Parathyroid adenoma (tissue), 2 donors: ENCODE measurements around the gene C18orf54.
"Not testable (repeated sequence)": the region's sequence is repeated elsewhere in the genome, so short reads cannot be mapped to it uniquely, and the experiment has no call there.

Source experiments
- H2AFZ ChIP-seq: fragments of 300-600 bp; sonication (generic); one replicate; pipeline ENCODE4 v1.7.0; 2017; ENCODE audit warnings: antibody characterized with exemption, mild to moderate bottlenecking
- H3K27ac ChIP-seq: fragments of 300-600 bp; sonication (generic); one replicate; pipeline ENCODE4 v1.7.0; 2017
- H3K27me3 ChIP-seq: fragments of 300-600 bp; sonication (generic); one replicate; pipeline ENCODE4 v1.7.0; 2017; ENCODE audit warnings: low read length; ENCODE audit not compliant: control insufficient read depth, insufficient read depth
- H3K36me3 ChIP-seq: fragments of 300-600 bp; sonication (generic); one replicate; pipeline ENCODE4 v1.7.0; 2017; ENCODE audit warnings: low read length; ENCODE audit not compliant: control insufficient read depth, insufficient read depth
- H3K4me1 ChIP-seq: fragments of 300-600 bp; sonication (generic); one replicate; pipeline ENCODE4 v1.7.0; 2017; ENCODE audit warnings: control low read depth
- H3K4me2 ChIP-seq: fragments of 300-600 bp; sonication (generic); one replicate; pipeline ENCODE4 v1.7.0; 2017; ENCODE audit warnings: low read length
- H3K4me3 ChIP-seq: fragments of 300-600 bp; sonication (generic); one replicate; pipeline ENCODE4 v1.7.0; 2017; ENCODE audit warnings: low read depth, low read length
- H3K79me2 ChIP-seq: fragments of 300-600 bp; sonication (generic); one replicate; pipeline ENCODE4 v1.7.0; 2017; ENCODE audit warnings: control low read depth
- H3K9ac ChIP-seq: fragments of 300-600 bp; sonication (generic); one replicate; pipeline ENCODE4 v1.7.0; 2017; ENCODE audit warnings: mild to moderate bottlenecking
- H3K9me3 ChIP-seq: fragments of 300-600 bp; sonication (generic); one replicate; pipeline ENCODE4 v1.7.0; 2017; ENCODE audit warnings: low read length; ENCODE audit not compliant: control insufficient read depth
- TF ChIP-seq, protein P1 (sequence below): fragments of 300-600 bp; sonication (generic); IDR thresholded peaks from one replicate; pipeline ENCODE4 v1.7.0; 2017; ENCODE audit warnings: antibody characterized with exemption, mild to moderate bottlenecking
- donor health status: primary hyperparathyroidism.

Gene C18orf54

DNA sequence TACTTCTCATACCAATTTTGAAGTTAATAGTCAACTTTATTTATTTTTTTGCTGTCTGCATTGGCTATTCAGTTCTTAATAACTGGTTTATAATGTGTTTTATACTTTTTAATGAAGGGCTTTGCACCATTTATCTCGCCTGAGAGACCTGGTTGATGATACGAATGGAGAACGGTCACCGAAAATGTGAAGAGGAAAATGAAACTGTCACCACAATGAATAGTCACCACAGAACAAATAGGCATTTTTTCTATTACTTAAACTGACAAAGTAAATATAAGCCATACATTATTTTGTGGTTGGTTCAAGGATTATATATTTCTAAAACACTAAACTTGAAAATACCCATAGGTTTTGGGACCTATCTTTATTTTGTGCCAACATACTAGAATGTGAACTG, 20.4 kb downstream of the C18orf54 start:
- Histone ChIP-seq H3K4me3 (no peak overlapping the region), H3K79me2 (no peaks in the 10 kb centered on the region), H2AFZ (no peak overlapping the region), H3K9me3 (no peaks in the 10 kb centered on the region), H3K4me2 (no peak overlapping the region), H3K27me3 (no peaks in the 10 kb centered on the region), H3K36me3 (no peaks in the 10 kb centered on the region), H3K27ac (no peak overlapping the region), H3K9ac (no peak overlapping the region), H3K4me1 (no peaks in the 10 kb centered on the region)
- TF ChIP-seq, protein P1, sequence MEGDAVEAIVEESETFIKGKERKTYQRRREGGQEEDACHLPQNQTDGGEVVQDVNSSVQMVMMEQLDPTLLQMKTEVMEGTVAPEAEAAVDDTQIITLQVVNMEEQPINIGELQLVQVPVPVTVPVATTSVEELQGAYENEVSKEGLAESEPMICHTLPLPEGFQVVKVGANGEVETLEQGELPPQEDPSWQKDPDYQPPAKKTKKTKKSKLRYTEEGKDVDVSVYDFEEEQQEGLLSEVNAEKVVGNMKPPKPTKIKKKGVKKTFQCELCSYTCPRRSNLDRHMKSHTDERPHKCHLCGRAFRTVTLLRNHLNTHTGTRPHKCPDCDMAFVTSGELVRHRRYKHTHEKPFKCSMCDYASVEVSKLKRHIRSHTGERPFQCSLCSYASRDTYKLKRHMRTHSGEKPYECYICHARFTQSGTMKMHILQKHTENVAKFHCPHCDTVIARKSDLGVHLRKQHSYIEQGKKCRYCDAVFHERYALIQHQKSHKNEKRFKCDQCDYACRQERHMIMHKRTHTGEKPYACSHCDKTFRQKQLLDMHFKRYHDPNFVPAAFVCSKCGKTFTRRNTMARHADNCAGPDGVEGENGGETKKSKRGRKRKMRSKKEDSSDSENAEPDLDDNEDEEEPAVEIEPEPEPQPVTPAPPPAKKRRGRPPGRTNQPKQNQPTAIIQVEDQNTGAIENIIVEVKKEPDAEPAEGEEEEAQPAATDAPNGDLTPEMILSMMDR = no peak

DNA sequence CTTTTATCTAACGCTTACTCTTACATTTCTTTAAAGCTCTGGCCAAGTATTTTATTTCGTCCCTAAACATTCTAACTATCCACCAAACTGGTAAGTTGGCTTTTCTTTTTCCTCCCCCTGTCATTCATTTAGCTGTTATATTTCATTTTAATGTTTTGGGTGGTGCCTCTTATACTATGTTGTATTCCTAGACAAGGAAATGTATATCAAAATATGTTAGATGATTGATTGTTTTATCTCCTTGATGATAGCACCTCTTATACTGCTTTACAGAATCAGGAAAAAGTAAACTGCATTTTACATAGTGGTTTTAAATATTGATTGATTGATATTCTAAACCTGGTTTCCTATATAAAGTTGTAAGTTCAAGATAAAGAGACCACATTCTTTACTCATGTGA, 23.9 kb downstream of the C18orf54 start:
- Histone ChIP-seq H3K79me2 (no peaks in the 10 kb centered on the region), H2AFZ (no peak overlapping the region), H3K27ac (no peak overlapping the region), H3K4me2 (no peak overlapping the region), H3K9me3 (no peaks in the 10 kb centered on the region), H3K4me3 (no peak overlapping the region), H3K9ac (no peak overlapping the region), H3K36me3 (no peaks in the 10 kb centered on the region), H3K4me1 (no peaks in the 10 kb centered on the region), H3K27me3 (no peaks in the 10 kb centered on the region)
- TF ChIP-seq, protein P1 = no peak

DNA sequence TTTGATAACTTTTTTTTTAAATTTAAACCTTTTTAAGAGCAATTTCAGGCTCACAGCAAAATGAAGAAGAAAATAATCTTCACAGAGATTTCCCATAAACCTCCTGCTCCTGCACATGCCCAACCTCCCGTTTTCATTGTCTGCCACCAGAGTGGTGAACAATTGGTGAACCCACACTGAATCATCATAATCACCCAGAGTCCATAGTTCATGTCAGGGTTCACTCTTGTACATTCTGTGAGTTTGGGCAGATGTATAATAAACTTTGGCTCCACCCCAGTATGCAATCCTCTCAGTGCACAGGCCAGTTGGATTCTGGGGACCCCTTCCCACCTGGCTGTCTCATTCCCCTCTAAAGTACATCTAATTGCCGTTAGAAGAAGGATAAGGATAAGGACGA, 24.4 kb downstream of the C18orf54 start:
- Histone ChIP-seq H3K4me2 (no peak overlapping the region), H3K27ac (no peak overlapping the region), H3K9ac (no peak overlapping the region), H3K4me3 (no peak overlapping the region), H3K4me1 (no peaks in the 10 kb centered on the region), H3K36me3 (no peaks in the 10 kb centered on the region), H3K79me2 (no peaks in the 10 kb centered on the region), H2AFZ (no peak overlapping the region), H3K27me3 (no peaks in the 10 kb centered on the region), H3K9me3 (no peaks in the 10 kb centered on the region)
- TF ChIP-seq, protein P1 = no peak

DNA sequence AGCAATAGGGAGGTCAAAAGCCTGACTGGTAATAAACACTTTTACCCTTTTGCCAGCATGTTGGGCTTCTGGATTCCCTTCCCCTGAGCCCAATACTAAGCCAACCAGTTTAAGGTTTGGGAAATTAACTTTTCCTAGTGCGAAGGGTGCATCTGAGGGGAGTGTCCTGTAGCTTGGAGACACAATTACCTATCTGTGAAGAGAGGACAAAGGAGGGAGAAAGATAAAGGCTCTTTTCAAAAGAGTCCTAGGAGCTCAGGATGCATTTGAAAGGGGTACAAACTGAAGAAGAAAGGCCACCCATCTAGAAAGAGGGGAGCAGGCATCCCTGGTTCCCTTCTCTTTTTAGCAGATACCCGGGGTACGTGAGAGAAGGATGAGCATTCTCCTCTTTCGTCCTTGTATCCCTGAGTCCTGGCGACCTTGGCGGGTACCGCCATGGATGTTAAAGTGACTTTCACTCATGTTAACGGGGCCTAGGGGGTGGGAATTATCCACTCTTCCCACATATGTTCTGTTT, 25.1 kb downstream of the C18orf54 start:
- H3K36me3 ChIP-seq = no peaks in the 10 kb centered on the region
- TF ChIP-seq, protein P1 = no peak
- H2AFZ ChIP-seq = no peak overlapping the region
- no peaks in the 10 kb centered on the region for H3K4me1 ChIP-seq
- no peaks in the 10 kb centered on the region for H3K9me3 ChIP-seq
- no peaks in the 10 kb centered on the region for H3K27me3 ChIP-seq
- H3K79me2 ChIP-seq = no peaks in the 10 kb centered on the region
- H3K4me3 ChIP-seq = no peak overlapping the region
- no peak overlapping the region for H3K27ac ChIP-seq
- no peak overlapping the region for H3K4me2 ChIP-seq
- no peak overlapping the region for H3K9ac ChIP-seq

DNA sequence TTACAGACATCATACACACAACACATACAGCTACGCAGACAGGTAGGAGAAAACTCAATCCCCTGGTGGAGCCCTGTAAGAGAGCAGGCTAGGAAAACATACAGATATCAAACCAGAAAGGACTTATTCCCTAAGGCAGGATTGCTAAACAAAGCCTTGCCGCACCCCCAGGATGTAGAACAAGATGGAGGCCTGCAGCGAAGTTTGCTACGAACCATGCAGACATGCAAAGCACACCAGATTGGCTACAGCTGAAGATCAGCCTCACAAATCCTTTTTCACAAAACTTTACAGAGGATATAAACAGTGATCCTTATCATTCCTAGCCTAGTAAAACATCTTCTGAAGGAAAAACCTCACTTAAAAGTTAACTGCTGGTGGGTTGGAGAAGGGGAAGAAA, 28.3 kb downstream of the C18orf54 start:
- Histone ChIP-seq H3K36me3 (no peaks in the 10 kb centered on the region), H3K79me2 (no peaks in the 10 kb centered on the region), H3K4me2 (no peak overlapping the region), H3K27ac (no peak overlapping the region), H3K4me3 (no peak overlapping the region), H3K27me3 (no peaks in the 10 kb centered on the region), H3K9ac (no peak overlapping the region), H3K9me3 (no peaks in the 10 kb centered on the region), H2AFZ (no peak overlapping the region), H3K4me1 (no peaks in the 10 kb centered on the region)
- TF ChIP-seq, protein P1 = no peak

DNA sequence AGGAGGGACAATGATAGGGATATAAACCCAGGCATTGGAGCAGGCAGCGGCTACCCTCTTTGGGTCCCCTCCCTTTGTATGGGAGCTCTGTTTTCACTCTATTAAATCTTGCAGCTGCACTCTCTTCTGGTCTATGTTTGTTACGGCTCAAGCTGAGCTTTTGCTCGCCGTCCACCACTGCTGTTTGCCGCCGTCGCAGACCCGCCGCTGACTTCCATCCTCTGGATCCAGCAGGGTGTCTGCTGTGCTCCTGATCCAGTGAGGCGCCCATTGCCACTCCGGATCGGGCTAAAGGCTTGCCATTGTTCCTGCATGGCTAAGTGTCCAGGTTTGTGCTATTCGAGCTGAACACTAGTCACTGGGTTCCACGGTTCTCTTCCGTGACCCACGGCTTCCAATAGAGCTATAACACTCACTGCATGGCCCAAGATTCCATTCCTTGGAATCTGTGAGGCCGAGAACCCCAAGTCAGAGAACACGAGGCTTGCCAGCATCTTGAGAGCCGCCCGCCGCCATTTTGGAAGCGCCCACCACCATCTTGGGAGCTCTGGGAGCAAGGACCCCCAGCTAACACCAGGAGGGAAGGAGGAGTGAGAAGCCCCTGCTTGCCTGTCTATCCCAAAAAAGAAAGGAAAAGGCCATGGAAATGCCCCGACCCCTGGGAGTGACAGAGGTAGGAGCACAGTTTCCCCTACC, 29.2 kb downstream of the C18orf54 start:
- H3K27me3 ChIP-seq, H3K4me1 ChIP-seq, H3K36me3 ChIP-seq, H3K27ac ChIP-seq, H3K4me2 ChIP-seq, H3K9me3 ChIP-seq, H2AFZ ChIP-seq, H3K79me2 ChIP-seq, H3K4me3 ChIP-seq, H3K9ac ChIP-seq: not testable (repeated sequence)
